ENCODE results near the gene GFM1. TPM values are rescaled to one million over a fixed set of nuclear protein-coding genes. Genes with fewer than 3 reads are reported as not detected.
A peak's percentile ranks its signal among the peaks of the same experiment; 100 is the strongest.

The GFM1 gene
- total RNA-seq, 1 donor from 2014 or later = 37.2 TPM

- H3K4me3 Mint-ChIP-seq = no peak overlapping the region
- no peak for DNase-seq (ENCODE audit: low spot score in 2 of 2, unreplicated experiment in 2 of 2)
- H3K36me3 Mint-ChIP-seq = peaks cover 49% of the 10 kb centered on the region
- no peaks in the 10 kb centered on the region for H3K9me3 Mint-ChIP-seq
- peaks cover 12% of the 10 kb centered on the region for H3K4me1 Mint-ChIP-seq
- peak overlapping the region; percentile 68 for H3K27ac Mint-ChIP-seq
- TF ChIP-seq CTCF (IDR thresholded peaks at IDR 0.05; ENCODE audit: unreplicated experiment) = no peak
- no peaks in the 10 kb centered on the region for H3K27me3 Mint-ChIP-seq (ENCODE audit: low read depth)
These were observed 68.1 kb downstream of the GFM1 start for GRCh38 chr3:158712443-158712842.

- Mint-ChIP-seq H3K27me3 (ENCODE audit: low read depth) (no peaks in the 10 kb centered on the region), H3K4me1 (peaks cover 14% of the 10 kb centered on the region), H3K4me3 (no peak overlapping the region), H3K9me3 (no peaks in the 10 kb centered on the region), H3K27ac (peak overlapping the region; percentile 68), H3K36me3 (peaks cover 46% of the 10 kb centered on the region)
- no peak for DNase-seq (ENCODE audit: low spot score in 2 of 2, unreplicated experiment in 2 of 2)
- TF ChIP-seq CTCF (IDR thresholded peaks at IDR 0.05; ENCODE audit: unreplicated experiment) = no peak
These were observed 68.8 kb downstream of the GFM1 start for GRCh38 chr3:158713094-158713499.

GRCh38 chr3:158717576-158717975, 73.2 kb downstream of the GFM1 start:
- no peak for DNase-seq (ENCODE audit: low spot score in 2 of 2, unreplicated experiment in 2 of 2)
- peaks cover 14% of the 10 kb centered on the region for H3K4me1 Mint-ChIP-seq
- TF ChIP-seq CTCF (IDR thresholded peaks at IDR 0.05; ENCODE audit: unreplicated experiment) = no peak

GRCh38 chr3:158718490-158719170, 74.3 kb downstream of the GFM1 start:
- no peak for TF ChIP-seq CTCF (IDR thresholded peaks at IDR 0.05; ENCODE audit: unreplicated experiment)
- Mint-ChIP-seq H3K9me3 (no peaks in the 10 kb centered on the region), H3K27me3 (ENCODE audit: low read depth) (no peaks in the 10 kb centered on the region), H3K4me3 (no peak overlapping the region), H3K36me3 (peaks cover 18% of the 10 kb centered on the region), H3K27ac (no peak overlapping the region), H3K4me1 (peaks cover 18% of the 10 kb centered on the region)
- DNase-seq (ENCODE audit: low spot score in 2 of 2, unreplicated experiment in 2 of 2) = no peak

More at GRCh38 chr3:158717576-158717975, 73.2 kb downstream of the GFM1 start:
- Mint-ChIP-seq H3K9me3 (no peaks in the 10 kb centered on the region), H3K4me3 (no peak overlapping the region), H3K27me3 (ENCODE audit: low read depth) (no peaks in the 10 kb centered on the region), H3K36me3 (peaks cover 22% of the 10 kb centered on the region), H3K27ac (peak overlapping the region; percentile 57)

- Mint-ChIP-seq H3K27me3 (ENCODE audit: low read depth) (no peaks in the 10 kb centered on the region), H3K4me1 (peaks cover 35% of the 10 kb centered on the region), H3K9me3 (no peaks in the 10 kb centered on the region), H3K27ac (no peak overlapping the region), H3K36me3 (peaks cover 20% of the 10 kb centered on the region), H3K4me3 (no peak overlapping the region)
- DNase-seq (ENCODE audit: low spot score in 2 of 2, unreplicated experiment in 2 of 2) = no peak
- no peak for TF ChIP-seq CTCF (IDR thresholded peaks at IDR 0.05; ENCODE audit: unreplicated experiment)
These were observed 77.8 kb downstream of the GFM1 start for GRCh38 chr3:158722108-158722507.
